HepG2 (cell line): ENCODE results near the gene SPPL3. TPM values are rescaled to one million over a fixed set of nuclear protein-coding genes. Genes with fewer than 3 reads are reported as not detected.
A peak's percentile ranks its signal among the peaks of the same experiment; 100 is the strongest.

ENCODE experiments used
- AHDC1 ChIP-seq: sonication (generic); formaldehyde crosslinking; IDR thresholded peaks from 2 replicates; pipeline ENCODE4 v1.5.1; 2020; ENCODE audit warnings: mild to moderate bottlenecking, missing genetic modification reagents, borderline replicate concordance
- CERS6 ChIP-seq: sonication (generic); formaldehyde crosslinking; IDR thresholded peaks from 2 replicates; pipeline ENCODE4 v1.5.0; 2020; ENCODE audit warnings: missing genetic modification reagents
- HDAC6 ChIP-seq: fragments of 200-600 bp; sonication (generic); IDR thresholded peaks from 2 replicates; pipeline ENCODE4 v1.7.0; 2017; ENCODE audit warnings: mild to moderate bottlenecking, antibody characterized with exemption, low read length, low read depth
- MXD4 ChIP-seq: IDR thresholded peaks from 2 replicates; pipeline ENCODE4 v1.6.1; 2016; ENCODE audit warnings: mild to moderate bottlenecking, missing biosample characterization, missing genetic modification reagents
- NCOA1 ChIP-seq: sonication (generic); formaldehyde crosslinking; IDR thresholded peaks from 2 replicates; pipeline ENCODE4 v1.9.0; 2021; ENCODE audit warnings: missing genetic modification reagents
- NR2F1 ChIP-seq, 2 experiments: fragments of 450-650 bp in 1 of 2; formaldehyde crosslinking in 1 of 2; IDR thresholded peaks; 2 replicates each; pipeline versions ENCODE4 v1.5.0 to v1.6.1; 2016 to 2020; ENCODE audit warnings: mild to moderate bottlenecking in 1 of 2, missing compliant biosample characterization in 1 of 2, missing genetic modification reagents in 1 of 2, moderate library complexity in 1 of 2
- RAD21 ChIP-seq: fragments of 450-650 bp; formaldehyde crosslinking; IDR thresholded peaks from 2 replicates; pipeline ENCODE4 v1.5.0; 2020; ENCODE audit warnings: mild to moderate bottlenecking
- RBM22 ChIP-seq: fragments of 200-400 bp; formaldehyde crosslinking; optimal IDR thresholded peaks from 2 replicates; pipeline ENCODE3; 2017; ENCODE audit warnings: mild to moderate bottlenecking, low read length, moderate library complexity
- SETDB1 ChIP-seq: sonication (generic); formaldehyde crosslinking; IDR thresholded peaks from 2 replicates; pipeline ENCODE4 v1.5.1; 2020; ENCODE audit warnings: missing genetic modification reagents, mild to moderate bottlenecking, borderline replicate concordance
- SP140L ChIP-seq: sonication (generic); formaldehyde crosslinking; IDR thresholded peaks from 2 replicates; pipeline ENCODE4 v1.4.0; 2020; ENCODE audit warnings: missing genetic modification reagents, borderline replicate concordance
- TEAD2 ChIP-seq: sonication (generic); formaldehyde crosslinking; IDR thresholded peaks from 2 replicates; pipeline ENCODE4 v1.9.0; 2021; ENCODE audit warnings: missing genetic modification reagents
- U2AF2 ChIP-seq: fragments of 200-400 bp; formaldehyde crosslinking; IDR thresholded peaks from 2 replicates; pipeline ENCODE4 v1.6.1; 2017; ENCODE audit warnings: low read depth, mild to moderate bottlenecking, low read length
- ZNF337 ChIP-seq: sonication (generic); formaldehyde crosslinking; IDR thresholded peaks from 2 replicates; pipeline ENCODE4 v1.5.1; 2020; ENCODE audit warnings: missing genetic modification reagents, low read depth, mild to moderate bottlenecking, borderline replicate concordance
- ZNF891 ChIP-seq: sonication (generic); formaldehyde crosslinking; IDR thresholded peaks from 2 replicates; pipeline ENCODE4 v1.5.0; 2020; ENCODE audit warnings: mild to moderate bottlenecking, missing genetic modification reagents
- polyA plus RNA-seq, 8 experiments: library from polyadenylated mRNA; depleted of rRNA in 3 of 8; stranded (reverse) in 7 of 8; unstranded in 1 of 8; fragments of >200 nt; fragmentation: Illumina TruSeq in 4 of 8; extraction: Trizol in 4 of 8; gene quantifications; 2 replicates each; pipeline versions ENCODE4 v1.2.1 to v1.2.3, GENCODE V29; 2011 to 2016; ENCODE audit warnings: low read depth in 4 of 8, missing spikeins in 1 of 8, mixed read lengths in 1 of 8; ENCODE audit not compliant: insufficient read depth in 1 of 8
- total RNA-seq, 5 experiments: library from RNA; depleted of rRNA; stranded (reverse); fragments of >200 nt; fragmentation: Illumina TruSeq; extraction: Trizol; gene quantifications; 2 replicates each; pipeline ENCODE4 v1.2.3, GENCODE V29; 2016; ENCODE audit warnings: low read depth in 1 of 5
- TF ChIP-seq, protein P1 (sequence below): sonication (generic); formaldehyde crosslinking; IDR thresholded peaks from 2 replicates; pipeline ENCODE4 v1.4.0; 2020; ENCODE audit warnings: missing genetic modification reagents, mild to moderate bottlenecking, borderline replicate concordance
- TF ChIP-seq, protein P2 (sequence below): sonication (generic); formaldehyde crosslinking; IDR thresholded peaks from 2 replicates; pipeline ENCODE4 v1.4.0; 2020; ENCODE audit warnings: missing genetic modification reagents

Gene SPPL3
- total and polyA plus RNA-seq, 2 of the 13 experiments (the other 11 are each of a cell fraction or from before 2014, with no cell fraction given) = 8.9 to 9.1 TPM

DNA sequence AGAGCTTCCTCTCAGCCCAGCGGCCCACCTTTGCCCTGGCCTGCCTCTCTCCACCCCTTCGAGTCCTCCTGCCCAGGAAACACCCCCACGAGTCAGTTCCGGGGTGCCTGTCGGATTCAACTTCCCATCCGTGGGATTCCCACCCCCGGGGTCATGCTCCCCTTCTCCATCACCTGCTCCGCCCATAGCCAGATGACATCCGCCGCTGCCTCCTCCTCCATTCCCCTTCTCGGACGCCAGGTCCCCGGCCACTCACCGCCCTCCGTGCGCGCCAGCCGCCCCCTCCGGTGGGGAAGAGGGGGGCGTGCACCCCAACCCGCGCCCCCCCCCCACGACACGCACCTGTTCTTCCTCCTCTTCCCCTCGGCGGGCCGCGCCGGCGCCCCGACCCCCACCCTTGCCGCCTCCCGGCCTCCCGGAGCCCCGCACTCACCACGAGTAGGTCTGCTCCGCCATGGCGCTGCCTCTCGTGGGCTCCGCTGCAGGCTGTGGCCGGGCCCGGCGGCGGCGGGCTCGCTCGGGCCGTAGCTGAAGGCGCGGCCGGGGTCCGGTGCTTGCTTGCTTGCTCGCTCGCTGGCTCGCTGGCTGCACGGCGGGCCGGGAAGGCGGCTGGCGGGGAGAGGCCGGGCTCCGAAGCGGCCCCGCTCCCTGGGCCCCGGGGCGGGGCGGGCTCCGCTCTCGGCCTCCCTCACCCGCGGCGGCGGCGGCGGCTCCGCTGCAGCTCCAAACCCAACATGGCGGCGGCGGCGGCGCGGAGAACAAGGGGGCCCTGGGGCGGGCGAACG lies 554 bp downstream of the SPPL3 start (continued):
- TF ChIP-seq CERS6 (CRISPR knock-in tag) (no peak), U2AF2 (no peak), ZNF337 (CRISPR knock-in tag) (no peak), ZNF891 (CRISPR knock-in tag) (no peak), SETDB1 (no peak), NR2F1 (CRISPR knock-in tag; IDR thresholded peaks at IDR 0.05) (no peak), NCOA1 (CRISPR knock-in tag) (no peak), MXD4 (CRISPR knock-in tag) (peak; percentile 66; the same call in 1 of the 2 replicates), RBM22 (no peak), HDAC6 (no peak), AHDC1 (CRISPR knock-in tag) (no peak), TEAD2 (CRISPR knock-in tag) (no peak), SP140L (CRISPR knock-in tag) (no peak), RAD21 (CRISPR knock-in tag) (no peak)
- TF ChIP-seq, protein P1, sequence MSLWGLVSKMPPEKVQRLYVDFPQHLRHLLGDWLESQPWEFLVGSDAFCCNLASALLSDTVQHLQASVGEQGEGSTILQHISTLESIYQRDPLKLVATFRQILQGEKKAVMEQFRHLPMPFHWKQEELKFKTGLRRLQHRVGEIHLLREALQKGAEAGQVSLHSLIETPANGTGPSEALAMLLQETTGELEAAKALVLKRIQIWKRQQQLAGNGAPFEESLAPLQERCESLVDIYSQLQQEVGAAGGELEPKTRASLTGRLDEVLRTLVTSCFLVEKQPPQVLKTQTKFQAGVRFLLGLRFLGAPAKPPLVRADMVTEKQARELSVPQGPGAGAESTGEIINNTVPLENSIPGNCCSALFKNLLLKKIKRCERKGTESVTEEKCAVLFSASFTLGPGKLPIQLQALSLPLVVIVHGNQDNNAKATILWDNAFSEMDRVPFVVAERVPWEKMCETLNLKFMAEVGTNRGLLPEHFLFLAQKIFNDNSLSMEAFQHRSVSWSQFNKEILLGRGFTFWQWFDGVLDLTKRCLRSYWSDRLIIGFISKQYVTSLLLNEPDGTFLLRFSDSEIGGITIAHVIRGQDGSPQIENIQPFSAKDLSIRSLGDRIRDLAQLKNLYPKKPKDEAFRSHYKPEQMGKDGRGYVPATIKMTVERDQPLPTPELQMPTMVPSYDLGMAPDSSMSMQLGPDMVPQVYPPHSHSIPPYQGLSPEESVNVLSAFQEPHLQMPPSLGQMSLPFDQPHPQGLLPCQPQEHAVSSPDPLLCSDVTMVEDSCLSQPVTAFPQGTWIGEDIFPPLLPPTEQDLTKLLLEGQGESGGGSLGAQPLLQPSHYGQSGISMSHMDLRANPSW (CRISPR knock-in tag) = no peak
- TF ChIP-seq, protein P2, sequence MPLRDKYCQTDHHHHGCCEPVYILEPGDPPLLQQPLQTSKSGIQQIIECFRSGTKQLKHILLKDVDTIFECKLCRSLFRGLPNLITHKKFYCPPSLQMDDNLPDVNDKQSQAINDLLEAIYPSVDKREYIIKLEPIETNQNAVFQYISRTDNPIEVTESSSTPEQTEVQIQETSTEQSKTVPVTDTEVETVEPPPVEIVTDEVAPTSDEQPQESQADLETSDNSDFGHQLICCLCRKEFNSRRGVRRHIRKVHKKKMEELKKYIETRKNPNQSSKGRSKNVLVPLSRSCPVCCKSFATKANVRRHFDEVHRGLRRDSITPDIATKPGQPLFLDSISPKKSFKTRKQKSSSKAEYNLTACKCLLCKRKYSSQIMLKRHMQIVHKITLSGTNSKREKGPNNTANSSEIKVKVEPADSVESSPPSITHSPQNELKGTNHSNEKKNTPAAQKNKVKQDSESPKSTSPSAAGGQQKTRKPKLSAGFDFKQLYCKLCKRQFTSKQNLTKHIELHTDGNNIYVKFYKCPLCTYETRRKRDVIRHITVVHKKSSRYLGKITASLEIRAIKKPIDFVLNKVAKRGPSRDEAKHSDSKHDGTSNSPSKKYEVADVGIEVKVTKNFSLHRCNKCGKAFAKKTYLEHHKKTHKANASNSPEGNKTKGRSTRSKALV (CRISPR knock-in tag) = no peak
